Fibroblast of gingiva (primary cell): ENCODE measurements around the gene DGKI.

ENCODE experiments used
- DNase-seq: peaks from one replicate; pipeline ENCODE4 v3.0.0-alpha.2; 2011; ENCODE audit warnings: low read depth

DGKI gene

GRCh38 chr7:137689761-137690160, 157.0 kb downstream of the DGKI start:
- no peak for DNase-seq

- DNase-seq, result peak; percentile 64
These were observed 159.1 kb downstream of the DGKI start for GRCh38 chr7:137687556-137688265.

- no peak for DNase-seq
These were observed 161.2 kb downstream of the DGKI start for GRCh38 chr7:137685433-137686164.

- DNase-seq, result no peak
These were observed 162.0 kb downstream of the DGKI start for GRCh38 chr7:137684776-137685175.

GRCh38 chr7:137684316-137684715, 162.5 kb downstream of the DGKI start:
- DNase-seq, result no peak

GRCh38 chr7:137682596-137682995, 164.2 kb downstream of the DGKI start:
- no peak for DNase-seq

GRCh38 chr7:137681657-137682562, 164.9 kb downstream of the DGKI start:
- peak; percentile 76 for DNase-seq

GRCh38 chr7:137674551-137675409, 172.0 kb downstream of the DGKI start:
- no peak for DNase-seq

GRCh38 chr7:137674048-137674447, 172.7 kb downstream of the DGKI start:
- no peak for DNase-seq

- no peak for DNase-seq
These were observed 174.9 kb downstream of the DGKI start for GRCh38 chr7:137671920-137672319.

GRCh38 chr7:137670222-137671064, 176.3 kb downstream of the DGKI start:
- peak; percentile 88 for DNase-seq

GRCh38 chr7:137669706-137670105, 177.1 kb downstream of the DGKI start:
- DNase-seq, result no peak

GRCh38 chr7:137668404-137668803, 178.4 kb downstream of the DGKI start:
- no peak for DNase-seq

GRCh38 chr7:137667633-137668387, 179.0 kb downstream of the DGKI start:
- DNase-seq, result peak; percentile 90

GRCh38 chr7:137664846-137665245, 181.9 kb downstream of the DGKI start:
- DNase-seq, result no peak

GRCh38 chr7:137661634-137662033, 185.1 kb downstream of the DGKI start:
- no peak for DNase-seq

GRCh38 chr7:137658190-137658900, 188.4 kb downstream of the DGKI start:
- no peak for DNase-seq

- DNase-seq, result no peak
These were observed 189.1 kb downstream of the DGKI start for GRCh38 chr7:137657476-137658189.

GRCh38 chr7:137656850-137657232, 189.9 kb downstream of the DGKI start:
- peak; percentile 14 for DNase-seq
